OCI-M1 (cell line): Measurements from ENCODE around the gene ADGRA3.
"Not testable (repeated sequence)": the region's sequence is repeated elsewhere in the genome, so short reads cannot be mapped to it uniquely, and the experiment has no call there.

Experiments used
- DNase-seq: peaks from one replicate; lab custom pipeline; 2025; lab: John Stamatoyannopoulos, UW

The ADGRA3 gene

GRCh38 chr4:22480675-22481327 is 35.1 kb downstream of the ADGRA3 start:
- DNase-seq, result no peak

- no peak for DNase-seq
Measured at GRCh38 chr4:22478426-22478825, 37.4 kb downstream of the ADGRA3 start.

- no peak for DNase-seq
Measured at GRCh38 chr4:22477813-22478182, 38.1 kb downstream of the ADGRA3 start.

- peak; percentile 49 for DNase-seq
Measured at GRCh38 chr4:22477136-22477812, 38.6 kb downstream of the ADGRA3 start.

- no peak for DNase-seq
Measured at GRCh38 chr4:22476011-22476410, 39.9 kb downstream of the ADGRA3 start.

- DNase-seq, result not testable (repeated sequence)
Measured at GRCh38 chr4:22475311-22475646, 40.6 kb downstream of the ADGRA3 start.

- DNase-seq, result peak; percentile 18
Measured at GRCh38 chr4:22474636-22475310, 41.1 kb downstream of the ADGRA3 start.

- DNase-seq, result peak; percentile 84
Measured at GRCh38 chr4:22473268-22473667, 42.6 kb downstream of the ADGRA3 start.

GRCh38 chr4:22471999-22472461 is 43.8 kb downstream of the ADGRA3 start:
- no peak for DNase-seq

GRCh38 chr4:22471419-22471818 is 44.4 kb downstream of the ADGRA3 start:
- no peak for DNase-seq

GRCh38 chr4:22466581-22466980 is 49.3 kb downstream of the ADGRA3 start:
- no peak for DNase-seq

- DNase-seq, result no peak
Measured at GRCh38 chr4:22465996-22466395, 49.9 kb downstream of the ADGRA3 start.

GRCh38 chr4:22465349-22465748 is 50.5 kb downstream of the ADGRA3 start:
- DNase-seq, result no peak

- DNase-seq, result peak; percentile 31
Measured at GRCh38 chr4:22463179-22463578, 52.7 kb downstream of the ADGRA3 start.

GRCh38 chr4:22462688-22463087 is 53.2 kb downstream of the ADGRA3 start:
- DNase-seq, result peak; percentile 28

GRCh38 chr4:22460266-22460665 is 55.6 kb downstream of the ADGRA3 start:
- no peak for DNase-seq

GRCh38 chr4:22458098-22458497 is 57.8 kb downstream of the ADGRA3 start:
- no peak for DNase-seq

GRCh38 chr4:22457348-22457747 is 58.5 kb downstream of the ADGRA3 start:
- no peak for DNase-seq

- DNase-seq, result no peak
Measured at GRCh38 chr4:22456291-22456690, 59.6 kb downstream of the ADGRA3 start.

GRCh38 chr4:22454955-22455354 is 60.9 kb downstream of the ADGRA3 start:
- DNase-seq, result peak; percentile 72

- DNase-seq, result no peak
Measured at GRCh38 chr4:22454216-22454838, 61.5 kb downstream of the ADGRA3 start.

- DNase-seq, result no peak
Measured at GRCh38 chr4:22444813-22445212, 71.1 kb downstream of the ADGRA3 start.

- DNase-seq, result no peak
Measured at GRCh38 chr4:22442956-22443355, 72.9 kb downstream of the ADGRA3 start.
